Central memory CD4-positive, alpha-beta T cell (primary cell): Measurements from ENCODE around the gene CXCL16.
A peak's percentile ranks its signal among the peaks of the same experiment; 100 is the strongest.
"Not testable (repeated sequence)": the region's sequence is repeated elsewhere in the genome, so short reads cannot be mapped to it uniquely, and the experiment has no call there.

Experiments
- DNase-seq: peaks from one replicate; pipeline ENCODE4 v3.0.0; 2022

Gene CXCL16

DNA sequence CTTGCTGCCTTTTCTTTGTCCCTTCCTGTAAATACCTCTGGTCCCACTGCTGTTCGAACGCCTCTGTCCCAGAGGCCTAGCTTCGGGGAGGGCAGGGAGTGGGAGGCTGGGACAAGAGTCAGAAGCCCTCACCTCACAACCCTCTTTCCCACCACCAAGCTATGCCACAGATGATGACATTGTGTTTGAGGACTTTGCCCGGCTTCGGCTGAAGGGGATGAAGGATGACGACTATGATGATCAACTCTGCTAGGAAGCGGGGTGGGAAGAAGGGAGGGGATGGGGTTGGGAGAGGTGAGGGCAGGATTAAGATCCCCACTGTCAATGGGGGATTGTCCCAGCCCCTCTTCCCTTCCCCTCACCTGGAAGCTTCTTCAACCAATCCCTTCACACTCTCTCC, 18.9 kb downstream of the CXCL16 start:
- no peak for DNase-seq

GRCh38 chr17:4719684-4720221, 20.0 kb downstream of the CXCL16 start:
- no peak for DNase-seq

DNA sequence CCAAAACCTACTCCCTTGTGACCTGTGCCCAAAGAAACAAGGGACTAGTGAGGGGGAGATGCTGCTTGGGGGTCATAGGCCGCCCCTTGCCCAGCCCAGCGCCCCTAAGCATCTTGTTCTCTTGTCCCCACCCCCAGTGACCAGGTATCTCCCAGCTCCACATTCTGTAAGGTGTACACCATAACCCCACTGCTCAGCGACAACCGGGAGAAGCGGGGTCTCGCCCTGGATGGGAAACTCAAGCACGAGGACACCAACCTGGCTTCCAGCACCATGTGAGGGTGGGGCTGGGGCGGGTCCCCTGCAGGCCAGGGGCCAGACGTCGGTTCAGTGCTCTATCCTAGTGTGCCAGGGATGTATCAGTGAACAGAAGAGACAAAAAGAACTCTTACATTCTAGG, 20.6 kb downstream of the CXCL16 start:
- DNase-seq, result no peak

DNA sequence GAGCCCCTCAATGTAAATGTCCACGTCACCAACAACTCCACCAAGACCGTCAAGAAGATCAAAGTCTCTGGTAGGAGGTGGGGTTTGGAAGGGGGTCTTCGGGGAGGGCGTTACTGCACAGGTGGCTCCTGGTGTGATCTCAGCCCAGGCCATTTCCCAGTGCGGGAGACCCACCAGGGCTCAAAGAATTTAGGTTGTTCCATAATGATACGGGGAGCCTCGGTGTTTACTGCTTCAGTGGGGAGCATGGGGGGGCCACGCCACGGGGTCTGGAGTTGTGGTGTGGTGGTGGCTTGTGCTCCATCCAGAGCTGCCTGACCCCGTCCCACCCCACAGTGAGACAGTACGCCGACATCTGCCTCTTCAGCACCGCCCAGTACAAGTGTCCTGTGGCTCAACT, 21.5 kb downstream of the CXCL16 start:
- DNase-seq, result no peak

- no peak for DNase-seq
Observed at GRCh38 chr17:4717791-4718190, 21.9 kb downstream of the CXCL16 start.

DNA sequence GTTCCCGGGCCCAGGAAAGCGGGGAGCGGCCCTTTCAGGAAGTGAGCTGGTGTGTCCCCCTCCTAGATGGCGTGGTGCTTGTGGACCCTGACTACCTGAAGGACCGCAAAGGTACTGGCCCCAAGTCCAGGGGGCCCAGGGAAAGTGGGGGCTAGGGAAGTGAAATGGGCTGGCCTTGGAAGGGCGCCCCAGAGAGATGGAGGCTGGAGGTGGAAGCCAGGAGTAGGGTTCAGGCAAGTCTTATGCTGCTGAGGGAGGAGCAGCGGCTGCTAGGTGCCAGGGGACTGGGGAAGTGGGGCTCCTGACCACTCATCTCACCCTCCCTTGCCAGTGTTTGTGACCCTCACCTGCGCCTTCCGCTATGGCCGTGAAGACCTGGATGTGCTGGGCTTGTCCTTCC, 23.6 kb downstream of the CXCL16 start:
- DNase-seq, result no peak

GRCh38 chr17:4715063-4715744, 24.5 kb downstream of the CXCL16 start:
- DNase-seq, result peak; percentile 65

DNA sequence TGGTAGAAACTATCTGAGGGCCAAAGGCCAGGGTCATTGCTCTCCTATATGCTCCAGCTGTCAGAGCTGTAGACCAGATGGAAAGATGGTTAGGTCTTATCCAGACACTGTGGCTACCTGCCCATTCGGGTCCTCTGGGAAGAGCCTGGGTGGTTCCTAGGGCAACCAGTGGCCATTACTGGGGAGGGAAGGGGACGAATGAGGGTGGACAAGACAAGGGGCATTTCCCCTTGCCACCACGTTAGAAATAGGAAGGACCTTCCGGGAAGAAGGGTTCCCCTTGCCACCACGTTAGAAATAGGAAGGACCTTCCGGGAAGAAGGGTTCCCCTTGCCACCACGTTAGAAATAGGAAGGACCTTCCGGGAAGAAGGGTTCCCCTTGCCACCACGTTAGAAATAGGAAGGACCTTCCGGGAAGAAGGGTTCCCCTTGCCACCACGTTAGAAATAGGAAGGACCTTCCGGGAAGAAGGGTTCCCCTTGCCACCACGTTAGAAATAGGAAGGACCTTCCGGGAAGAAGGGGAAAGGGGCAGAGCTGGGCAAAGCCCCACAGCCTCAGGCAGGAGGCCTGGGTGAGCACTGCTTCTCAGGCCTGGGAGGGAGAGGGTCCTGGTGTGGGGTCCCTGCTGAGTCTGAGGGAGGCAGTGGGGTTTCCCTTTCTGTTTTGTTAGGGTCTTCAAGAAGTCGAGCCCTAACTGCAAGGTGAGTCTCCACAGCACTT, 25.2 kb downstream of the CXCL16 start:
- not testable (repeated sequence) for DNase-seq

GRCh38 chr17:4712526-4712925, 27.2 kb downstream of the CXCL16 start:
- no peak for DNase-seq

DNA sequence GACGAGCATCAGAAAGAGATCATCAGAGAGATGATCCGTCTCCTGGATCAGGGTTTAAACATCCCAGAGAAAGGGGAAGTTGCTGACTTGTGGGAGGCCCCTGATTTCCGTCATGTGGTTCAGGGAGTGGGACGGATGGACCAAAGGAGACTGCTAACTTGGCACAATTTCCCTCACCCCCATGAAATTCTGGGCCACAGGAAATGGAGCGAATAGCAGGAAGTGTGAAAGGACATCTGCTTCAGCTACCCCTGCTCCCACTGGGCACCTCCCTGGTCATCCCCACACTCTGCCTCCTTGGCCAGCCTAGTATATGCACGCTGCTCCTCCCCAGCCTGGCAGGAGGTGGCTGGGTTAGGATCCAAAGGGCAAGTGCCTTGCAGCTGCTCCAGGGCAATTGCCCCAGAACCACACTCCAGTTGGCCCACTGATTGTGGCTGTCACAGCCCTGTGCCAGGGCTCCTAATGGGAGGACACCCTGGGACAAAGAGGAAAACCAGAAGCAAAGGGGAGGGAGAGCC, 28.0 kb downstream of the CXCL16 start:
- DNase-seq, result no peak

DNA sequence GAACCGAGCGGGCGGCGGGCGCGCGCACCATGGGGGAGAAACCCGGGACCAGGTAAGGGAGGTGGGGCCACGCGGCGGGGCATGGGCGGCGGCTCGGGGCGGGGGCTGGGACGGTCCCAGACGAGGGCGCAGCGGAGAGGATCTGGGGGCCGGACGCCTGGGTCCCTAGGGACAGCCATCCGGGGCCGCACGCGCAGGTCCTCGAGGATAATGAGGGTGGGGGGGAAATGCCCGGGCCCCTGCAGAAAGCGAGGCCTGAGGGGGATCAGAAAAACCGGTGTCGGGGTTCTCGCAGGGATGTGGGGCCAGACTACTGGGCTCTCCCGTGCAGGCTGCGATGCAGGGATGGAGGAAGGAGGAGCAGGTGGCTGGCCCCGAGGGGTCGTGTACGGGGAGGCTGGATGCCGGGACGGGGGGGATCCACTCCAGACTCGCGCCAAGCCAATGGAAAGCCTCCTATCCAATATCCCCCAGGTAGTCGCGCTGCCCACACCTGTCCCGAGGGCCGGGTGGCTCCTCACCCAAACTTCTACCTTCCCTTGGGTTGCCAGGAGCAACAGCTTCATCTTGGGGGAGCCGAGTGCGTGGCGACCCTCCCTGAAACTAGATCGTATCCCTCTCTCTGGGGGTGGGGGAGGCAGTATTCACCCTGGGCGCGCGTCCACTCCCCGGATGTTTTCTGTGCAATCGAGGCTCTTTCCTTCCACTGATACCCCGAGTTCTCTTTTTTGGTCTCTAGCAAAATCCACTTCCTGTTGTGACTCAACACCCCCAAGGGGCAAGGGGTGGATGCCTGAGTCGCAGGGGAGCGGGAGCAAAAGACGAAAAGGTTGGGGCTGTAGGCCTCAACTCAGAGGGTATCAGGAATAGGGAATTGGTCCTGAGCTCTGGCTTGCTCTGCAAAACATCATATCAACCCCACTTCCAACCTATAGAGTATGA, 28.8 kb downstream of the CXCL16 start:
- peak; percentile 51 for DNase-seq

GRCh38 chr17:4709794-4710692, 29.7 kb downstream of the CXCL16 start, which contains the start of gene ARRB2:
ARRB2 (plus strand) TSS chr17:4710632; CDS start chr17:4710722, 90 bp downstream.
- peak; percentile 99 for DNase-seq

DNA sequence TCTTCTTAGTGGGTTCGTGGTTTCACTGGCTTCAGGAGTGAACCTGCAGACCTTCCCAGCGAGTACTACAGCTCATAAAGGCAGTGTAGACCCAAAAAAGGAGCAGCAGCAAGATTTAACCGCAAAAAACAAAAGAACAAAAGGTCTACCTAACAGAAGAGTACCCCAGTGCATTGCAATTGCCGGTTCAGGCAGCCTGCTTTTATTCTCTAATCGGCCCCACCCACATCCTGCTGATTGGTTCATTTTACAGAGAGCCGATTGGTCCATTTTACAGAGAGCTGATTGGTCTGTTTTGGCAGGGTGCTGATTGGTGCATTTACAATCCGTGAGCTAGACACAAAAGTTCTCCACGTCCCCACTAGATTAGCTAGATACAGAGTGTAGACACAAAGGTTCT, 31.3 kb downstream of the CXCL16 start:
- peak; percentile 65 for DNase-seq

GRCh38 chr17:4706121-4706520, 33.6 kb downstream of the CXCL16 start:
- no peak for DNase-seq

DNA sequence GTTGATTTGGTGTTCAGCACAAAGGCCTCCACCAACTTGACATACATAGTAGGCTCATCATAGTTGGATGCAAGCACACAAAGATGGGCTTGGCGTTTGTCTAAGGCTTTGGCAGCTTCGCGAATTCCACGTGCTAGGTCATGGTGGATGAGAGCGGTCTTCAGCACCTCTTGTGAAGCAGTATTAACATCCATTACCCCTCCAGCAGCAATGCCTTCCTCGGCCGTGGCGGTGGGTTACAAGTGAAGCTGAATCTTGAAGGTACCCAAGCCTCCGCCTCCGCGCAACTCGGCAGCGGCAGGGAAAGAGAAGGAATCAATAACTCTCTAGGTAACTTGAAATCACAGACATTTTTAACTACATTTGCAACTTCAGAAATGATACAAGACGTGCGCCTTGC, 34.7 kb downstream of the CXCL16 start:
- DNase-seq, result no peak

- DNase-seq, result not testable (repeated sequence)
Observed at GRCh38 chr17:4704574-4704907, 35.2 kb downstream of the CXCL16 start.

DNA sequence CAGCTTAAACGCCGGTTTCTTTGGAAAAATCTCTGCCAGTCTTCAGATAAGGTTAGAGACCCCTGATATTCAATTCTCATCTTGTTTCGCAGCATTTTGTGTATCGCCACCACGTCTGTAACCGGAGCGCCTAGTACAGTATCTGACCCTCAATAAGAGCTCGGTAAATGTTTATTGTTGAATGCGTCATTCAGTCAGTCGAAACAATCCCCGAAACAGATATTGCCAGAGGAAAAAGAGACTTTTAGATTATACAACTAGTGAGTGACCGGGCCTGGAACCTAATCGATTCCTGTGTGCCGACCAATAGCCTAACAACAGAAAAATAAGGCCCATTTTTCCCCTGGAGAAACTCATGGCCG, 36.4 kb downstream of the CXCL16 start:
- DNase-seq, result no peak

DNA sequence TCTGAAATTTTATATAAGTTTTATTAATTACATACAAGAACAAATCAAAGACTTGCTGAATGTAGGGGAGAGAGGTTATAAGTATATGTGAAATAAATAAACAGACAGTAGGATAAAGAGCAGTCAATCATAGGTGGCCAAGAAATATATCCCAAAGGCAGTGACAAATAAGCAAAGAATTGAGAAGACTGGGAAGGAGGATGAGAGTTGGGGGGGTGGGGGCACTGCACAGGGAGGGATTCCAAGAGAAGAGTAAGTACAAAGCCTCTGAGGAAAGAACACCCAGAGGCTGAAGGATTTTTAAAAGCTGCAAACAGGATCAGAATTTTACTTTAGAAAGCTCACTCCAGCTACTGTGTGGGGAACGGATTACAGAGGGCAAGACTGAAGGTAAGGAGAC, 38.6 kb downstream of the CXCL16 start:
- DNase-seq, result no peak

DNA sequence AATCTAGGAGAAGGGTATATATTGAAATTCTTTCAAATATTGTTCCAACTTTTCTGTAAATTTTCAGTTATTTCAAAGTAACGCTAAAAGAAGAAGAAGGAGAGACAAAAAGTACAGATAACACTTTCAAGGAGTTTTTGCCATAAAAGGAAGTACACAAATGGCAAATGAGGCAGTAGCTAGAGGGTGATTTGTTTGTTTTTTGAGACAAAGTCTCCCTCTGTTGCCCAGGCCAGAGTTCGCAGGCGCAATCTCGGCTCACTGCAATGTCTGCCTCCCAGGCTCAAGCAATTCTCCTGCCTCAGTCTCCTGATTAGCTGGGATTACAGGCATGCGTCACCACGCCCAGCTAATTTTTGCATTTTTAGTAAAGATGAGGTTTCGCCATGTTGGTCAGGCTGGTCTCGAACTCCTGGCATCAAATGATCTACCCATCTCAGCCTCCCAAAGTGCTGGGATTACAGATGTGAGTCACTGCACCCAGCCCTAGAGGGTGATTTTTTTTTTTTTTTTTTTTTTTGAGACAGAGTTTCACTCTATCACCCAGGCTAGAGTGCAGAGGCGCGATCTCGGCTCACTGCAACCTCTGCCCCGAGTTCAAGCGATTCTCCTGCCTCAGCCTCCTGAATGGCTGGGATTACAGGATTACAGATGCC, 40.2 kb downstream of the CXCL16 start:
- not testable (repeated sequence) for DNase-seq

- peak; percentile 63 for DNase-seq
Observed at GRCh38 chr17:4696437-4696805, 43.3 kb downstream of the CXCL16 start.

- no peak for DNase-seq
Observed at GRCh38 chr17:4693416-4693815, 46.3 kb downstream of the CXCL16 start.
